ENCODE results near the gene AVEN.

The AVEN gene

GRCh38 chr15:33915571-33916407 lies 123.2 kb downstream of the AVEN start:
- DNase-seq (ENCODE audit: low read depth, low spot score): no peak

- DNase-seq (ENCODE audit: low read depth, low spot score): no peak
These were observed 125.5 kb downstream of the AVEN start for GRCh38 chr15:33913459-33913858.

GRCh38 chr15:33912326-33912725 lies 126.7 kb downstream of the AVEN start:
- no peak for DNase-seq (ENCODE audit: low read depth, low spot score)

- no peak for DNase-seq (ENCODE audit: low read depth, low spot score)
These were observed 128.3 kb downstream of the AVEN start for GRCh38 chr15:33910741-33911140.

- DNase-seq (ENCODE audit: low read depth, low spot score): no peak
These were observed 130.6 kb downstream of the AVEN start for GRCh38 chr15:33908406-33908805.

- no peak for DNase-seq (ENCODE audit: low read depth, low spot score)
These were observed 131.7 kb downstream of the AVEN start for GRCh38 chr15:33907326-33907725.

GRCh38 chr15:33903661-33904060 lies 135.3 kb downstream of the AVEN start:
- no peak for DNase-seq (ENCODE audit: low read depth, low spot score)

GRCh38 chr15:33902043-33902442 lies 137.0 kb downstream of the AVEN start:
- DNase-seq (ENCODE audit: low read depth, low spot score): no peak

GRCh38 chr15:33894193-33894592 lies 144.8 kb downstream of the AVEN start:
- DNase-seq (ENCODE audit: low read depth, low spot score): no peak

- DNase-seq (ENCODE audit: low read depth, low spot score): no peak
These were observed 150.8 kb downstream of the AVEN start for GRCh38 chr15:33888176-33888575.

- no peak for DNase-seq (ENCODE audit: low read depth, low spot score)
These were observed 156.1 kb downstream of the AVEN start for GRCh38 chr15:33882921-33883320.

- no peak for DNase-seq (ENCODE audit: low read depth, low spot score)
These were observed 164.8 kb downstream of the AVEN start for GRCh38 chr15:33874156-33874555.

- no peak for DNase-seq (ENCODE audit: low read depth, low spot score)
These were observed 166.4 kb downstream of the AVEN start for GRCh38 chr15:33872416-33873106.

- no peak for DNase-seq (ENCODE audit: low read depth, low spot score)
These were observed 167.0 kb downstream of the AVEN start for GRCh38 chr15:33871980-33872379.

GRCh38 chr15:33866101-33866737 lies 172.8 kb downstream of the AVEN start:
- no peak for DNase-seq (ENCODE audit: low read depth, low spot score)

GRCh38 chr15:33865416-33865815 lies 173.6 kb downstream of the AVEN start:
- DNase-seq (ENCODE audit: low read depth, low spot score): no peak

GRCh38 chr15:33864360-33865075 lies 174.5 kb downstream of the AVEN start:
- DNase-seq (ENCODE audit: low read depth, low spot score): no peak

GRCh38 chr15:33860754-33861153 lies 178.2 kb downstream of the AVEN start:
- no peak for DNase-seq (ENCODE audit: low read depth, low spot score)

- no peak for DNase-seq (ENCODE audit: low read depth, low spot score)
These were observed 178.9 kb downstream of the AVEN start for GRCh38 chr15:33859992-33860545.

- DNase-seq (ENCODE audit: low read depth, low spot score): no peak
These were observed 180.2 kb downstream of the AVEN start for GRCh38 chr15:33858836-33859235.

GRCh38 chr15:33857726-33858125 lies 181.3 kb downstream of the AVEN start:
- DNase-seq (ENCODE audit: low read depth, low spot score): no peak

GRCh38 chr15:33852570-33852969 lies 186.4 kb downstream of the AVEN start:
- no peak for DNase-seq (ENCODE audit: low read depth, low spot score)

Data from iPS DF 19.7 (cell line).